ENCODE measurements around the gene COL9A3.
"Not testable (repeated sequence)": the region's sequence is repeated elsewhere in the genome, so short reads cannot be mapped to it uniquely, and the experiment has no call there.

COL9A3 gene

GRCh38 chr20:62845416-62846160 lies 28.7 kb downstream of the COL9A3 start:
- DNase-seq, result no peak
- in situ Hi-C loops (cut with MboI; ENCODE audit: low pct_unique_long_range_greater_than_20kb, low sequenced_read_pairs), result no loop called here

DNA sequence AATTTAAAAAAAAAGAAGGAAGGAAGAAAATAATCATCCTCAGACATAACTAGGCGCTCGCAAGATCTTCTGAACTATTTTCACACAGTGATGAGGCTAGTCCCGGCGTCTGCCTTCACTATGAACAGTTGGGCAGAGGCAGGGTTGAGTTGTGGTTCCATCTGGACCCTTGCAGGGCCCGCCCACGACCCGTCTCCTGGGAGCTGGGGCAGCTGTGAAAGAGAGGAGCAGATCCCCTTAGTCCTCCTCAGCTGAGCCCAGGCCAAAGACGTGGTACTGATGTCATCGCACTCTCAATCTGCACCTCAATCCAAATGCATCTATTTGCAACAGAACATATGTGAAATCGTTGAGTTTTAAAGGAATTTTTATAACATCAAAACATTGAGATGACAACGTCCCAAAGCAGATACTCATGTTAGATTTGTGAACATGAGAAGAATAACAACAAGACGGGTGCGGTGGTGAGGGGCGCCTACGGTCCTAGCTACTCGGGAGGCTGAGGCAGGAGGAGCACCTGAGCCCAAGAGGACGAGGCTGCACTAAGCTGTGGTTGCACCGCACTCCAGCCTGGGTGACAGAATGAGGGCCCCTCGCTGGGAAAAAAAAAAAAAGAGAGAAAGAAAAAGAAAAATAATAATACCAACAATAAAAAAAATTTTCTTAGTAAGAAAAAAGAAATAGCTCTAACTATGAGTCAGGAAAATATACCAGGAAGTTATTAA lies 29.5 kb downstream of the COL9A3 start:
- no peak for DNase-seq
- in situ Hi-C loops (cut with MboI; ENCODE audit: low pct_unique_long_range_greater_than_20kb, low sequenced_read_pairs), result no loop called here

DNA sequence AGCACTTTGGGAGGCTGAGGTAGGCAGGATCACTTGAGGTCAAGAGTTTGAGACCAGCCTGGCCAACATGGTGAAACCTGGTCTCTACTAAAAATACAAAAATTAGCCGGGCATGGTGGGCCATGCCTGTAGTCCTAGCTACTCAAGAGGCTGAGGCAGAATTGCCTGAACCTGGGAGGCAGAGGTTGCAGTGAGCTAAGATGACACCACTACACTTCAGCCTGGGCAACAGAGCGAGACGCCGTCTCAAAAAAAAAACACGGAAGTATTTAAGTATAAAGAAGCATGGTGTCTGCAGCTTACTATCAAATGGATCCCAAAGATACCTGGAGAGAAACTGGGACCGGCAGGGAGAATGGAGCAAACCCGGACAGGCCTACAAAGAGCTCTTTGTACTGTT lies 32.1 kb downstream of the COL9A3 start:
- DNase-seq; in situ Hi-C loops (cut with MboI; ENCODE audit: low pct_unique_long_range_greater_than_20kb, low sequenced_read_pairs): not testable (repeated sequence)

DNA sequence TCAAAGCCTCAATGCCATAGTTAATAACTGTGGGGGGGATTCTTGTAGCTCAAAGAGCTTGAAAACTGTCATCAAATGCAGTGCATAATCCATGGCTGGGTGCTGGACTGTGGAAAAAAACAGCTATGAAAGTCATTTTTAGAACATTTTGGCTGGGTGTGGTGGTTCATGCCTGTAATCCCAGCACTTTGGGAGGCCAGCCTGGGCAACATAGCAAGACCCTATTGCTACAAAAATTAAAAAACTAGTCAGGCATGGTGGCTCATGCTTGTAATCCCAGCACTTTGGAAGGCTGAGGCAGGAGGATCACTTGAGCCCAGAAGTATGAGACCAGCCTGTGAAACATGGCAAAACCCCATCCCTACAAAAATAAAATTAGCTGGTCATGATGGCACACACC lies 32.6 kb downstream of the COL9A3 start:
- DNase-seq, result no peak
- in situ Hi-C loops (cut with MboI; ENCODE audit: low pct_unique_long_range_greater_than_20kb, low sequenced_read_pairs), result no loop called here

GRCh38 chr20:62850333-62850974 lies 33.6 kb downstream of the COL9A3 start:
- no peak for DNase-seq
- in situ Hi-C loops (cut with MboI; ENCODE audit: low pct_unique_long_range_greater_than_20kb, low sequenced_read_pairs), result no loop called here

- no peak for DNase-seq
- in situ Hi-C loops (cut with MboI; ENCODE audit: low pct_unique_long_range_greater_than_20kb, low sequenced_read_pairs), result no loop called here
These were observed 35.3 kb downstream of the COL9A3 start for GRCh38 chr20:62852196-62852595.

GRCh38 chr20:62852841-62853240 lies 36.0 kb downstream of the COL9A3 start:
- DNase-seq, result no peak
- in situ Hi-C loops (cut with MboI; ENCODE audit: low pct_unique_long_range_greater_than_20kb, low sequenced_read_pairs), result no loop called here

DNA sequence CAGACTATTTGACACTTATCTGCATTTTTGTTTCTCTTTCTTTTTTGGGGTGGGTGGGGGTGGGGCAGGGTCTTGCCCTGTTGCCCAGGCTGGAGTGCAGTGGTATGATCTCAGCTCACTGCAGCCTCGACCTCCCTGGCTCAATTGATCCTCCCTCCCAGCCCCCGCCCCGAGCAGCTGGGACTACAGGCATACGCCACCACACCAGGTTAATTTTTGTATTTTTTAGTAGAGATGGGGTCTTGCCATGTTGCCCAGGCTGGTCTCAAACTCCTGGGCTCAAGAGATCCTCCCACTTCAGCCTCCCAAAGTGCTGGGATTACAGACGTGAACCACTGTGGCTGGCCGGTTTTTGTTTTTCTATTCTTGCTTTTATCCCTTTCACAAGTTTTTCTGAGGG lies 36.5 kb downstream of the COL9A3 start:
- DNase-seq; in situ Hi-C loops (cut with MboI; ENCODE audit: low pct_unique_long_range_greater_than_20kb, low sequenced_read_pairs): not testable (repeated sequence)

GRCh38 chr20:62854121-62854520 lies 37.3 kb downstream of the COL9A3 start:
- no peak for DNase-seq
- in situ Hi-C loops (cut with MboI; ENCODE audit: low pct_unique_long_range_greater_than_20kb, low sequenced_read_pairs), result no loop called here

GRCh38 chr20:62855120-62855519 lies 38.3 kb downstream of the COL9A3 start:
- no peak for DNase-seq
- in situ Hi-C loops (cut with MboI; ENCODE audit: low pct_unique_long_range_greater_than_20kb, low sequenced_read_pairs), result no loop called here

- in situ Hi-C loops (cut with MboI; ENCODE audit: low pct_unique_long_range_greater_than_20kb, low sequenced_read_pairs), result no loop called here
- DNase-seq, result no peak
These were observed 40.2 kb downstream of the COL9A3 start for GRCh38 chr20:62856931-62857619.

DNA sequence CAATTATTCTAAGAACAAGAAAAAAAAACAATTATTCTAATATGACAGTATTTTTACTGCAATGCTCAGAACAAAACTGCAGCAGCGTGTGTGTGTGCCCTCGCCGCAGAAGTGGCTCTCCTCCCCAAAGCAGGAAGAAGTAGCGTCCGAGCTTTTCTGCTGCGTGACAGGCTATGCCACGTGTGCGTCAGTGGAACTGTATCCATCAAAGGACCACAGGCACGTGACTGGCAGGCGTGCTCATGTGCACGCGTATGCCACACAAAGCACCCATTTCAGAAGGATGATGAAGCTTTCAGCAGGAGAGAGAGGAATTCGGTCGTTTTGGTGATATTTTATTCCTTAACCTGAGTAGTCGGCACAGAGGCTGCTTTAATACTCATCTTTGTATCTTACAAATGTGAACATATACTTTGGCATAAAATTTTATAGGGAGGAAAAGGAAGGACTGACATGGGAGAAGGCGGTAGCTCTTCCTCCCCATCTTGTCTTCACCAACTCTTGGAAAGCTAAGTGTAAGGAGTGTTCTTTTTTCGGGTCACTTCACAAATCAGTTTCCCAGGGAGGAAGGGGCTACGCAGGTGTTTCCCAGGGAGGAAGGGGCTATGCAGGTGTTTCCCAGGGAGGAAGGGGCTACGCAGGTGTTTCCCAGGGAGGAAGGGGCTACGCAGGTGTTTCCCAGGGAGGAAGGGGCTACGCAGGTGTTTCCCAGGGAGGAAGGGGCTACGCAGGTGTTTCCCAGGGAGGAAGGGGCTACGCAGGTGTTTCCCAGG lies 41.4 kb downstream of the COL9A3 start:
- DNase-seq, result no peak
- in situ Hi-C loops (cut with MboI; ENCODE audit: low pct_unique_long_range_greater_than_20kb, low sequenced_read_pairs), result no loop called here

GRCh38 chr20:62859721-62860120 lies 42.9 kb downstream of the COL9A3 start:
- no peak for DNase-seq
- in situ Hi-C loops (cut with MboI; ENCODE audit: low pct_unique_long_range_greater_than_20kb, low sequenced_read_pairs), result no loop called here

DNA sequence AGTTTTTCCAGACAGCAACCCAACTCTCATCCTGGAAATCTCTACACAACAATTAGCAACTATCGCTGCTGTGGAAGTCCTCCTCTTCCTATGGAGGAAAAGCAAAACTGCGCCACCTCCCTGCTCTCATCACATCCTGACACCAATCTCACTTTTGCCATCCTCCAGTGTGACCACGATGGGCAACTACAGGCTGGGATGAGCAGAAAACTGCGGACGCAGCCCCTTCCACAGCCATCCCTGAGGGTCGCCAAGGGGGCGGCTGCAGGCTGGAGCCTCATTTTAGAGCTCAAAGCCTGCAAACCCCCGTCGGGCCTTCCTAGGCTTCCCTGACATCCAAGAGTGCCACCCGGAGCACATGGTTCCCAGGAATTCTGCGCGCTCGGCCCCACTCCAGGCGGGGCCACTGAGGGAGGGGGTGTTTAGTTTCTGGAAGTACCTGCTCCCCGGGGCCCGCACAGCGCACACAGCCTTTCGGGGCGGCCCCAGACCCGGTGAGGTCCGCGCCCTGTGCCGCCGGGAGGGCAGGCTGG lies 43.6 kb downstream of the COL9A3 start:
- DNase-seq, result no peak
- in situ Hi-C loops (cut with MboI; ENCODE audit: low pct_unique_long_range_greater_than_20kb, low sequenced_read_pairs), result no loop called here

GRCh38 chr20:62860924-62861691 lies 44.3 kb downstream of the COL9A3 start:
- in situ Hi-C loops (cut with MboI; ENCODE audit: low pct_unique_long_range_greater_than_20kb, low sequenced_read_pairs), result no loop called here
- no peak for DNase-seq

DNA sequence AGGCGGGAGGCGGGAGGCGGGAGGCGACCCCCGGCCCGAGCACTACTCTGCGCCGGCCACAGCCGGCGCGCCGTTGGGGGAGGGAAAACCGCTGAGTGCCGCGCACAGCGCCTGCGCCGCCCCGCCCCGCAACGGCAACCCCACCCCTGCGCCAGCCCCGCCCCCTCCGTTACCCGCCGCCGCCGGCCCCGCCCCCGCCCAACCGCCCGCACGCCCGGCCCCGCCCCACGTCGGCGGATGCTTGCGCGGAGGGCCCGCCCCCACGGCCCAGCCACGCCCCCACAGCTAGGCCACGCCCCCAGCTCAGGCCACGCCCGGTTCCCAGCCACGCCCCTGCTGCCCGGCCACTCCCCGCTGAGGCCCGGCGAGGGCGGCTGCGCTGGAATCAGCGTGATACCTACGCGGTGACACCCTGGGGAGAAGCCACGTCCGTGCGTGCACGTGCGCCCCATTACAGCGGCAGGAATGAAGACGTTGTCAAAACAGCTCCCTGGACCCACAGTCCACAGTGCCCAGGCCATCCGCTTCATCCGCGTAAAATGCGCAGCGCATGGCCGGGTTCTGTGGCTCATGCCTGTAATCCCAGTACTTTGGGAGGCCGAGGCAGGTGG lies 45.0 kb downstream of the COL9A3 start, which contains the start of gene TCFL5:
Gene TCFL5 (minus strand): TSS at position 97 of the 611 bp plus-strand sequence. CDS start 152 bp downstream, outside the sequence.
- in situ Hi-C loops (cut with MboI; ENCODE audit: low pct_unique_long_range_greater_than_20kb, low sequenced_read_pairs), result no loop called here
- peak; percentile 70 for DNase-seq

GRCh38 chr20:62864207-62864606 lies 47.4 kb downstream of the COL9A3 start:
- no peak for DNase-seq
- in situ Hi-C loops (cut with MboI; ENCODE audit: low pct_unique_long_range_greater_than_20kb, low sequenced_read_pairs), result no loop called here

Measured in KBM-7 (cell line).